LNCAP (cell line): Measurements from ENCODE around the gene HCFC1.

ENCODE experiments used
- CTCF ChIP-seq: fragments of 450-650 bp; IDR thresholded peaks from 2 replicates; pipeline ENCODE4 v1.5.1; 2017; ENCODE audit warnings: mild to moderate bottlenecking

HCFC1 gene

GRCh38 chrX:154012336-154012991, 40.8 kb upstream of the HCFC1 start:
- TF ChIP-seq CTCF: no peak

GRCh38 chrX:154011376-154012335, 40.0 kb upstream of the HCFC1 start:
- TF ChIP-seq CTCF: no peak

- TF ChIP-seq CTCF: no peak
These were observed 38.9 kb upstream of the HCFC1 start for GRCh38 chrX:154010330-154011087.

DNA sequence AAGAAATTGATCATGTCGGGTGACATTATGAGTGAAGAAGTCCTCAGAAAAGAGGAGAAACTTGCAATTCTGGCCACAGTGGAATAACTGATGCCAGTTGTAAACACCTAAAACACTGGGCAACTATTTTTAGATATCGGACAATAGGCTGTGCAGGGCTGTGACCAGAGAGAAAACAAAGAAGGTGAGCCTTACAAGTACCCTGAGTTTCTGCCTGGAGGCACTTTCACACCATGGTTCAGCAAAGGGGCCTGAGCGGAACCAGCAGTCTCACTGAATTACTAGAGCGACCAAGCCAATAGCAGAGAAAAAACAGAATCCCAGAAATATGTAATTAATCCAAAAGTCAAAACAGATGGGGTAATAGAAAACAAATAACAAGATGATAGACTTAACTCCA, 36.9 kb upstream of the HCFC1 start:
- TF ChIP-seq CTCF: no peak

- TF ChIP-seq CTCF: no peak
These were observed 35.3 kb upstream of the HCFC1 start for GRCh38 chrX:154006947-154007346.

DNA sequence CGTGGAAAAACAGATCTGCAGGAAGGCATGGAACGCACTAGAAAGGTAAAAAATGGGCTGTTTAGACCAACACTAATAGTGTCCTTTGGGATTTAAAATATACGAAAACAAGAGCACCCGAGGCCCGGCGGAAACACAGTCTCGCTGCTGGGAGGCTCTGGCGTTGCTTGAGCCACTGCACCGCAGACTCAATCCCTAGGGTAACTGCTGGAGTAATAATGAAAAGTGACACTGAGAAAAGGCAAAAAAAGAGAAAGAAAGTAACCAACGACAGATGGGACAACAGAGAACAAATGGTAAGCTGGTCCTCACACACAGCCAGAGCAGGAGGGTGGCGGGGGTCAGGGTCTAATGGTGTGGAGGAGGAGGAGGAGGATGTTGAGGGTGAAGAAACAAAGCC, 32.7 kb upstream of the HCFC1 start:
- TF ChIP-seq CTCF: no peak

DNA sequence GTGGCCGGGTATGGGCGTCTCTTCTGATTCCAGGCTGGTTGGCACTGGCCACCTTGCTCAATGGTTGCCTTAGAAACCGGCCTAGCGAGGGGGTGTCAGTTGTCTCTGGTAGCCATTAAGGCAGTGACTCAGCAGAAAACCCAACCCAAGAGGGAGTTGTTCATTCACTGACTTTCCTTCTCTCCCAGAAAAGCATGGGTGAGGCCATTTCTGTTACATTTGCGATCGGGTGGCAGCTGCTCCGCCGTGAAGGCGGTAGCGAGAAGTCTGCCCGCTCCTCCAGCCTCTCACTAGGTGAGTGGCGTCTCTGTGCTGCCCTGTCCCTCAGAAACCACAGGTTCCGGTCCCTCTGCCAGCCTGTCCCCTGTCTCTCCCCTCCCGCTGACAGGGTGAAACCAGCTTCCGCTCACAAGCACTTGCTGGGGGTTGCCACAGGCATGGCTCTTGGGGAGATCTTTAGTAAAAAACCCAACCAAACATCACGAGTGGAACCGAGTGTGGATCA, 30.6 kb upstream of the HCFC1 start:
- no peak for TF ChIP-seq CTCF
